GM15510 (cell line): ENCODE results near the gene TMEM243.

Source experiments
- POLR2A ChIP-seq: IDR thresholded peaks from 3 replicates; pipeline ENCODE4 v1.6.1; 2011; ENCODE audit warnings: borderline replicate concordance; ENCODE audit not compliant: insufficient read length; ENCODE audit errors: extremely low read depth

Gene TMEM243

GRCh38 chr7:87148332-87148955 lies 71.1 kb downstream of the TMEM243 start:
- no peak for TF ChIP-seq POLR2A

GRCh38 chr7:87147500-87147899 lies 72.0 kb downstream of the TMEM243 start:
- TF ChIP-seq POLR2A: no peak

DNA sequence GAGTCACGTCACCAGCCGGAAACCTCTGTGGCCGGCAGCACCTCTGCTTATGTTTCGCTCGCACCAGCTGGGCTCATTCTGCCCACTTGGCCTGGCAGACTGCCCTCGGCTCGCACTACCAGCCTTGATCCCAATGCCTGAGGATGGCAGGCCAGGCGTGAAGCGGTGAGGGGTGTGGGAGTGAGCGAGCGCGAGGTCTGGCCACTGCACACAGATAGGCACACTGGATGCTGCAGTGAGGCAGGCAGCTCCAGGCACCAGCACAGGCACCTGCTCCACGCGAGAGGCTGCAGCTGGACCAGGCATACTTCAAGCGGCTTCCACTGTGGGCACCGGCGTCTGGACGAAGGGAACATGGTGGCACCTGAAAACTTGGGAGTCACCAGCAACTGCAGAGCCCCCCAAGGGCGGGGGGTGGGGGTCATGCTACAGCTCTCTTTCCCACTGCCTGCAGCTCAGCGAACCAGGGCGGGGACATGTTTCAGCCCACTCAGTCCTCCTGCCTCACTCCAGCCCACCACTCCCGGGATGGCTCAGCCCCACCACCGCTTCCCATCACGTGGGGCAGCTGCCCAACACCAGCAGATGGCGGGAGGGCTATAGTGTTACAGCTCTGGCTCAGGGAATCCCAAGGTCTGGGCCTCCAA lies 72.7 kb downstream of the TMEM243 start:
- no peak for TF ChIP-seq POLR2A
